WERI-Rb-1 (cell line): ENCODE results near the gene UMODL1.

ENCODE experiments used
- DNase-seq: peaks from one replicate; pipeline ENCODE4 v3.0.0-alpha.2; 2020
- H3K27ac ChIP-seq: fragments of 250-450 bp; sonication (Bioruptor Pico); 2 replicates; pipeline ENCODE4 v1.5.1; 2020; ENCODE audit warnings: mild to moderate bottlenecking, moderate library complexity
- H3K27me3 ChIP-seq: fragments of 250-450 bp; sonication (Bioruptor Pico); 2 replicates; pipeline ENCODE4 v1.5.1; 2021; ENCODE audit warnings: mild to moderate bottlenecking, low read depth, moderate library complexity; ENCODE audit not compliant: insufficient read depth, severe bottlenecking
- H3K36me3 ChIP-seq: fragments of 250-450 bp; sonication (Bioruptor Pico); 2 replicates; pipeline ENCODE4 v1.5.1; 2020; ENCODE audit warnings: mild to moderate bottlenecking, moderate library complexity
- H3K4me3 ChIP-seq: 2 replicates; pipeline ENCODE4 v1.5.1; 2011; ENCODE audit warnings: low read depth, mild to moderate bottlenecking, control low read depth, low read length
- H3K9me3 ChIP-seq: fragments of 250-450 bp; sonication (Bioruptor Pico); 2 replicates; pipeline ENCODE4 v1.5.1; 2021; ENCODE audit warnings: mild to moderate bottlenecking, moderate library complexity; ENCODE audit not compliant: severe bottlenecking
- TF ChIP-seq, protein P1 (sequence below): IDR thresholded peaks from 2 replicates; pipeline ENCODE4 v1.5.1; 2011; ENCODE audit warnings: low read depth, mild to moderate bottlenecking, control low read depth, inconsistent platforms, low read length

UMODL1 gene

GRCh38 chr21:42120101-42120902, 49.2 kb downstream of the UMODL1 start:
- TF ChIP-seq, protein P1, sequence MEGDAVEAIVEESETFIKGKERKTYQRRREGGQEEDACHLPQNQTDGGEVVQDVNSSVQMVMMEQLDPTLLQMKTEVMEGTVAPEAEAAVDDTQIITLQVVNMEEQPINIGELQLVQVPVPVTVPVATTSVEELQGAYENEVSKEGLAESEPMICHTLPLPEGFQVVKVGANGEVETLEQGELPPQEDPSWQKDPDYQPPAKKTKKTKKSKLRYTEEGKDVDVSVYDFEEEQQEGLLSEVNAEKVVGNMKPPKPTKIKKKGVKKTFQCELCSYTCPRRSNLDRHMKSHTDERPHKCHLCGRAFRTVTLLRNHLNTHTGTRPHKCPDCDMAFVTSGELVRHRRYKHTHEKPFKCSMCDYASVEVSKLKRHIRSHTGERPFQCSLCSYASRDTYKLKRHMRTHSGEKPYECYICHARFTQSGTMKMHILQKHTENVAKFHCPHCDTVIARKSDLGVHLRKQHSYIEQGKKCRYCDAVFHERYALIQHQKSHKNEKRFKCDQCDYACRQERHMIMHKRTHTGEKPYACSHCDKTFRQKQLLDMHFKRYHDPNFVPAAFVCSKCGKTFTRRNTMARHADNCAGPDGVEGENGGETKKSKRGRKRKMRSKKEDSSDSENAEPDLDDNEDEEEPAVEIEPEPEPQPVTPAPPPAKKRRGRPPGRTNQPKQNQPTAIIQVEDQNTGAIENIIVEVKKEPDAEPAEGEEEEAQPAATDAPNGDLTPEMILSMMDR: no peak
- no peak overlapping the region for H3K4me3 ChIP-seq
- no peak overlapping the region for H3K27ac ChIP-seq
- H3K36me3 ChIP-seq: no peaks in the 10 kb centered on the region
- H3K9me3 ChIP-seq: no peaks in the 10 kb centered on the region
- DNase-seq: no peak
- no peaks in the 10 kb centered on the region for H3K27me3 ChIP-seq

DNA sequence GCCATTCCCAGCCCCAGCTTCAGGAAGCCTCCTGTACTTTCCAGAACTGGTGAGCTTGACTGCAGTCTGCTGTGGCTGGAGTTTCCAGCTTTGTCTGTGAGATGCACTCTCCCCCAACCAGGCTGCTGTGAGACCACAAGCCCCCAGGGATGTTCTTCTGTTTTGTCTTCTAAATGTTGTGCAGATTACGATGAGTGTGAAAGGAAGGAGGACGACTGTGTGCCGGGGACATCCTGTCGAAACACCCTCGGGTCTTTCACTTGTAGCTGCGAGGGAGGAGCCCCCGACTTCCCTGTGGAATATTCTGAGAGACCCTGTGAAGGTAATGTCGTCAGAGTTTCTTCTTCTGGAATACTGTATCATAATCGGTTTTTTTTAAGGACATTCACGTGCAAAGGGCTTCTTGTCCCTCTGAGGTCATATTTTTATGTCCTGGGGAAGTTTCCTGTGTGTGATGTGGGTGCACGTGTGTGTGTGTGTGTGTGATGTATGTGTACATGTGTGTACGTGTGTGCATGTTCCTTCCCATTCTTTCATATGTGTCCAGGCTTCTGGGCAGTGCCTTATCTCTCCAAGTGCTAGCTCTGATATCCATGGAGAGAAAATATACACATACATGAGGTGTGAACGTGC, 49.9 kb downstream of the UMODL1 start:
- H3K27ac ChIP-seq: no peak overlapping the region
- no peaks in the 10 kb centered on the region for H3K27me3 ChIP-seq
- H3K4me3 ChIP-seq: no peak overlapping the region
- TF ChIP-seq, protein P1: no peak
- no peaks in the 10 kb centered on the region for H3K36me3 ChIP-seq
- DNase-seq: no peak
- no peaks in the 10 kb centered on the region for H3K9me3 ChIP-seq

- DNase-seq: no peak
- Histone ChIP-seq H3K27me3 (no peaks in the 10 kb centered on the region), H3K4me3 (no peak overlapping the region), H3K36me3 (no peaks in the 10 kb centered on the region), H3K9me3 (no peaks in the 10 kb centered on the region), H3K27ac (no peak overlapping the region)
- TF ChIP-seq, protein P1: no peak
These were observed 50.7 kb downstream of the UMODL1 start for GRCh38 chr21:42121794-42122193.

DNA sequence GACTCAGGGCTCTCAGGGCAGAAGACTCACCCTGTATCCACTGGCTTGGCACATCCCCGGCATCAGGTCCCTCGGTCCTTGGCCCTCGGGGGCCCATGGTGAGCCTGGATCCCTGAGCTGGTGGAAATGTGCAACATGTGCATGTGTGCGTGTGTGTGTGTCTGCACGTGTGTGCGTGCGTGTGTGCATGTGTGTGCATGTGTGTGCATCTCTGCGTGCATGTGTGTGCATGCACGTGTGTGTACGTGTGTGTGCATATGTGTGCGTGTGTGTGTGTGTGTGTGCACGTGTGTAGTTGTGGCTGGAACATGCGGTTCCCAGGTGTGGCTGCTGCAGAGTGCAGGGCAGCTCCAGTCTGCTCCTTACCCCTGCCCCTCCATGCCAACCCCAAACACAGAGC, 51.3 kb downstream of the UMODL1 start:
- H3K4me3 ChIP-seq: no peak overlapping the region
- H3K9me3 ChIP-seq: no peaks in the 10 kb centered on the region
- H3K27ac ChIP-seq: no peak overlapping the region
- no peaks in the 10 kb centered on the region for H3K36me3 ChIP-seq
- no peaks in the 10 kb centered on the region for H3K27me3 ChIP-seq
- TF ChIP-seq, protein P1: no peak
- DNase-seq: no peak

- Histone ChIP-seq H3K9me3 (no peaks in the 10 kb centered on the region), H3K4me3 (no peak overlapping the region), H3K36me3 (no peaks in the 10 kb centered on the region), H3K27ac (no peak overlapping the region), H3K27me3 (no peaks in the 10 kb centered on the region)
- DNase-seq: no peak
- TF ChIP-seq, protein P1: no peak
These were observed 51.7 kb downstream of the UMODL1 start for GRCh38 chr21:42122808-42123207.
